SK-N-SH (cell line): ENCODE results near the gene SLC23A3. TPM values are rescaled to one million over a fixed set of nuclear protein-coding genes. Genes with fewer than 3 reads are reported as not detected.

ENCODE experiments used
- CTCF ChIA-PET: fragments of 300-600, 350-600 bp; formaldehyde crosslinking; extraction: SDS; loops from one replicate; lab custom pipeline; 2021; lab: Yijun Ruan, JAX
- POLR2A ChIA-PET: fragments of 350-600 bp; sonication (Branson Sonifier 250); formaldehyde crosslinking; extraction: SDS; loops from one replicate; lab custom pipeline; 2020; ENCODE audit warnings: antibody characterized with exemption, inconsistent platforms; lab: Yijun Ruan, JAX
- DNase-seq: peaks from one replicate; pipeline ENCODE4 v3.0.0; 2012
- H2AFZ ChIP-seq: fragments of 200-600 bp; sonication (generic); 2 replicates; pipeline ENCODE4 v1.8.1; 2016; ENCODE audit warnings: antibody characterized with exemption, mild to moderate bottlenecking, low read depth
- H3F3A ChIP-seq: fragments of 200-600 bp; sonication (generic); replicated peaks from 2 replicates; pipeline ENCODE3; 2016; ENCODE audit warnings: antibody characterized with exemption, mild to moderate bottlenecking; ENCODE audit not compliant: insufficient read depth
- H3K27ac ChIP-seq, 2 experiments: fragments of 200-500 bp in 1 of 2; fragments of 200-600 bp in 1 of 2; sonication (Bioruptor generic) in 1 of 2; sonication (generic), shearing (Covaris generic) in 1 of 2; 2 replicates each; pipeline versions ENCODE4 v1.5.1 to v1.6.1; 2014 to 2016; ENCODE audit warnings: low read depth in 2 of 2, inconsistent platforms in 1 of 2, low read length in 1 of 2, mild to moderate bottlenecking in 1 of 2, mixed read lengths in 1 of 2
- H3K27me3 ChIP-seq: fragments of 200-600 bp; sonication (generic), shearing (Covaris generic); 2 replicates; pipeline ENCODE4 v1.6.1; 2016; ENCODE audit warnings: mixed run types; ENCODE audit not compliant: insufficient read depth
- H3K36me3 ChIP-seq, 2 experiments: fragments of 200-500 bp in 1 of 2; fragments of 200-600 bp in 1 of 2; sonication (Bioruptor generic) in 1 of 2; sonication (generic) in 1 of 2; replicated peaks in 1 of 2; 2 replicates each; pipeline versions ENCODE3 to v1.5.1; 2014 to 2016; ENCODE audit warnings: low read length in 1 of 2, mild to moderate bottlenecking in 1 of 2; ENCODE audit not compliant: insufficient read depth in 2 of 2, control insufficient read depth in 1 of 2
- H3K4me1 ChIP-seq, 2 experiments: fragments of 200-500 bp in 1 of 2; fragments of 200-600 bp in 1 of 2; sonication (Bioruptor generic) in 1 of 2; sonication (generic), shearing (Covaris generic) in 1 of 2; 2 replicates each; pipeline versions ENCODE4 v1.5.1 to v1.6.1; 2014 to 2016; ENCODE audit warnings: low read depth in 1 of 2, low read length in 1 of 2, mixed run types in 1 of 2; ENCODE audit not compliant: insufficient read depth in 2 of 2, control insufficient read depth in 1 of 2
- H3K4me2 ChIP-seq: fragments of 200-600 bp; sonication (generic), shearing (Covaris generic); 2 replicates; pipeline ENCODE4 v1.6.1; 2017; ENCODE audit warnings: mixed run types
- H3K4me3 ChIP-seq, 2 experiments: fragments of 200-500 bp in 1 of 2; fragments of 200-600 bp in 1 of 2; sonication (Bioruptor generic) in 1 of 2; sonication (generic), shearing (Covaris generic) in 1 of 2; 2 replicates each; pipeline versions ENCODE4 v1.5.1 to v1.8.1; 2014 to 2016; ENCODE audit warnings: low read depth in 2 of 2, inconsistent platforms in 1 of 2, low read length in 1 of 2, mild to moderate bottlenecking in 1 of 2, mixed read lengths in 1 of 2, moderate library complexity in 1 of 2
- H3K79me2 ChIP-seq: fragments of 200-600 bp; sonication (generic); 2 replicates; pipeline ENCODE4 v1.8.1; 2017; ENCODE audit warnings: mild to moderate bottlenecking; ENCODE audit not compliant: insufficient read depth
- H3K9ac ChIP-seq: fragments of 200-600 bp; sonication (generic); 2 replicates; pipeline ENCODE4 v1.6.1; 2017; ENCODE audit warnings: mixed run types
- H3K9me2 ChIP-seq: fragments of 200-600 bp; sonication (generic); 2 replicates; pipeline ENCODE4 v1.6.1; 2017; ENCODE audit warnings: mixed run types
- H3K9me3 ChIP-seq: fragments of 200-600 bp; sonication (generic); 2 replicates; pipeline ENCODE4 v1.6.1; 2017; ENCODE audit warnings: mixed run types, mild to moderate bottlenecking, moderate library complexity
- H4K20me1 ChIP-seq: fragments of 200-600 bp; sonication (generic); 2 replicates; pipeline ENCODE4 v1.6.1; 2017; ENCODE audit warnings: mild to moderate bottlenecking, mixed run types; ENCODE audit not compliant: insufficient read depth
- CHD2 ChIP-seq: fragments of 150-350 bp; IDR thresholded peaks from 2 replicates; pipeline ENCODE4 v1.6.1; 2018; ENCODE audit warnings: low read length; ENCODE audit not compliant: partially characterized antibody
- EZH2phosphoT487 ChIP-seq: fragments of 200-600 bp; sonication (generic); IDR thresholded peaks from 2 replicates; pipeline ENCODE4 v1.6.1; 2017; ENCODE audit warnings: low read depth, mixed run types, mild to moderate bottlenecking, antibody characterized with exemption, moderate library complexity, borderline replicate concordance
- FOSL2 ChIP-seq: IDR thresholded peaks from 2 replicates; pipeline ENCODE4 v1.4.0; 2012; ENCODE audit warnings: low read depth, mild to moderate bottlenecking, moderate library complexity, borderline replicate concordance
- FOXJ3 ChIP-seq: sonication (generic); formaldehyde crosslinking; IDR thresholded peaks from 2 replicates; pipeline ENCODE4 v1.5.1; 2020; ENCODE audit warnings: mild to moderate bottlenecking, missing genetic modification reagents
- GABPA ChIP-seq: IDR thresholded peaks from 2 replicates; pipeline ENCODE4 v1.4.0; 2012; ENCODE audit warnings: low read depth, mild to moderate bottlenecking
- JUND ChIP-seq: IDR thresholded peaks from 2 replicates; pipeline ENCODE4 v1.4.0; 2012
- MEF2A ChIP-seq: IDR thresholded peaks from 2 replicates; pipeline ENCODE4 v1.4.0; 2012; ENCODE audit warnings: low read depth, borderline replicate concordance
- MXI1 ChIP-seq: IDR thresholded peaks from 2 replicates; pipeline ENCODE4 v1.6.1; 2012; ENCODE audit warnings: mild to moderate bottlenecking, low read depth, low read length, improper control_type of control experiment
- NFIC ChIP-seq: IDR thresholded peaks from 2 replicates; pipeline ENCODE4 v1.4.0; 2012; ENCODE audit warnings: borderline replicate concordance
- POLR2AphosphoS5 ChIP-seq: IDR thresholded peaks from 2 replicates; pipeline ENCODE4 v1.6.1; 2012; ENCODE audit warnings: low read depth, low read length
- SIN3A ChIP-seq: IDR thresholded peaks from 2 replicates; pipeline ENCODE4 v1.6.1; 2012; ENCODE audit warnings: low read depth, mild to moderate bottlenecking, low read length, moderate library complexity, borderline replicate concordance
- TAF1 ChIP-seq: IDR thresholded peaks from 2 replicates; pipeline ENCODE4 v1.6.1; 2012; ENCODE audit warnings: low read depth, mild to moderate bottlenecking, low read length, moderate library complexity, borderline replicate concordance
- TCF12 ChIP-seq: IDR thresholded peaks from 2 replicates; pipeline ENCODE4 v1.4.0; 2012
- TEAD4 ChIP-seq: IDR thresholded peaks from 2 replicates; pipeline ENCODE4 v1.4.0; 2012; ENCODE audit warnings: mild to moderate bottlenecking, borderline replicate concordance; ENCODE audit not compliant: insufficient read depth
- WGBS: methylation state at CpG from one replicate; pipeline ENCODE4 v1.1.6; 2017; ENCODE audit warnings: low lambda C conversion rate; 5-methylcytosine and 5-hydroxymethylcytosine counted together
- polyA plus RNA-seq, 3 experiments: library from polyadenylated mRNA; depleted of rRNA; stranded (reverse); fragments of >200 nt; gene quantifications; 2 replicates each; pipeline ENCODE4 v1.2.3, GENCODE V29; 2012
- TF ChIP-seq, protein P1 (sequence below): IDR thresholded peaks from 2 replicates; pipeline ENCODE4 v1.4.0; 2012; ENCODE audit warnings: low read depth, borderline replicate concordance
- TF ChIP-seq, protein P2 (sequence below): fragments of 200-600 bp; sonication (generic); IDR thresholded peaks from 2 replicates; pipeline ENCODE4 v1.6.1; 2017; ENCODE audit warnings: antibody characterized with exemption, mild to moderate bottlenecking, moderate library complexity
- TF ChIP-seq, protein P3 (sequence below): fragments of 150-350 bp; IDR thresholded peaks from 2 replicates; pipeline ENCODE4 v1.6.1; 2017; ENCODE audit warnings: antibody characterized with exemption, low read length, low read depth, borderline replicate concordance
- TF ChIP-seq, protein P4 (sequence below): fragments of 150-350 bp; IDR thresholded peaks from 2 replicates; pipeline ENCODE4 v1.6.1; 2016; ENCODE audit warnings: mild to moderate bottlenecking, low read depth, low read length
- TF ChIP-seq, protein P5 (sequence below): IDR thresholded peaks from 2 replicates; pipeline ENCODE4 v1.4.0; 2012; ENCODE audit warnings: low read depth

The SLC23A3 gene
- polyA plus RNA-seq, 1 of the 3 experiments (the other 2 are of a cell fraction) = 2.1 TPM

DNA sequence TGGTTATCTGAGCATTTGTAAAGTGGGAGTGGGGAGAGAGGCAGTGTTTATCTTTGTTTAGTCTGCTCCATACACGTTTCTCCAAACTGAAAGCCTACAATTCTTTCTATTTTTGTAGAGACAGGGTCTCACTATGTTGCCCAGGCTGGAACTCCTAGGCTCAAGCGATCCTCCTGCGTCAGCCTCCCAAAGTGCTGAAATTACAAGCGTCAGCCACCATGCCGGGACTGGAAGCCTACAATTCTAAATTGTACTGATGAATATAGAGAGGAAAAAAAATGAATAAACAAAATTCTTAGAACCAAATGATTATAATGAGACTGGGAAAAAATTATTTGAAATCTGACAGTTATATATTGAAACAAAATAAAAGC, 35.3 kb upstream of the SLC23A3 start:
- Histone ChIP-seq H3K4me1 (peaks cover 13 to 20% of the 10 kb centered on the region in 2 experiments; a peak in 3 of 4 replicates), H3K4me3 (no peak overlapping the region), H3K27ac (no peak overlapping the region), H3K36me3 (peaks cover 9 to 20% of the 10 kb centered on the region in 2 experiments), H3K27me3 (no peaks in the 10 kb centered on the region), H2AFZ (no peak overlapping the region), H3F3A (peaks cover 15% of the 10 kb centered on the region), H3K79me2 (no peaks in the 10 kb centered on the region), H3K9me2 (no peaks in the 10 kb centered on the region), H4K20me1 (no peaks in the 10 kb centered on the region), H3K4me2 (no peak overlapping the region), H3K9me3 (no peaks in the 10 kb centered on the region), H3K9ac (no peak overlapping the region)
- no peak for TF ChIP-seq NFIC
- no peak for TF ChIP-seq TEAD4
- no peak for TF ChIP-seq MXI1
- TF ChIP-seq, protein P1, sequence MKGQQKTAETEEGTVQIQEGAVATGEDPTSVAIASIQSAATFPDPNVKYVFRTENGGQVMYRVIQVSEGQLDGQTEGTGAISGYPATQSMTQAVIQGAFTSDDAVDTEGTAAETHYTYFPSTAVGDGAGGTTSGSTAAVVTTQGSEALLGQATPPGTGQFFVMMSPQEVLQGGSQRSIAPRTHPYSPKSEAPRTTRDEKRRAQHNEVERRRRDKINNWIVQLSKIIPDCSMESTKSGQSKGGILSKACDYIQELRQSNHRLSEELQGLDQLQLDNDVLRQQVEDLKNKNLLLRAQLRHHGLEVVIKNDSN = no peak
- ChIA-PET CTCF (interaction anchor here (1.0 to 1.7 kb wide), 2 partner anchors 46 to 50 kb away, joined by 3 to 5 read pairs; no protein-coding TSS in a partner anchor), POLR2A (interaction anchor here (4.6 kb wide), 1 partner anchor 12 kb away, joined by 52 read pairs; the partner anchor contains the start of gene ABCB6)
- DNase-seq = no peak
- whole genome bisulfite sequencing = 88% methylated on average over 5 of the region's 5 CpGs

DNA sequence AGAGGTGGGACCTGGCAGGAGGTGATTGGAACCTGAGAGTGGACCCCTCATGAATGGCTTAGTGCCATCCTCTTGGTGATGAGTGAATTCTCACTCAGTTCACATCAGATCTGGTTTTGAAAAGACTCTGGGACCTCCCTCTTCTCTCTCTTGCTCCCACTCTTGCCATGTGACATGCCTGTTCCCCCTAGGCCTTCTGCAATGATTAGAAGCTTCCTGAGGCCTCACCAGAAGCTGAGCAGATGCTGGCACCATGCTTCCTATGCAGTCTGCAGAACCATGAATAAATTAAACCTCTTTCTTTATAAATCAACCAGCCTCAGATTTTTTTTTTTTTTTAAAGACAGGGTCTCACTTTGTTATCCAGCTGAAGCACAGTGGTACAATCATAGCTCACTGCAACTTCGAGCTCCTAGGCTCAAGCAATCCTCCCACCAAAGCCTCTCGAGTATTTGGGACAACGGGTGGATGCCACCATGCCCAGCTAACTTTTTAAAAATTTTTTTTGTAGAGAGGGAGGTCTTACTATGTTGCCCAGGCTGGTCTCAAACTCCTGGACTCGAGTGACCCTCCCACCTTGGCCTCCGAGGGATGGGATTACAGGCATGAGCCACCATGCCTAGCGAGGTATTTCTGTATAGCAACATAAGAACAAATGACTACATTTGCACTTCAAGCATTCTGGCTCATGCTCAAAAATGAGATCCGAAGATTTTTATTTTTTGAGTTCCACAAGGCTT, 34.8 kb upstream of the SLC23A3 start:
- WGBS = 70% methylated on average over 7 of the region's 7 CpGs
- Histone ChIP-seq H3K9ac (no peak overlapping the region), H3K4me2 (no peak overlapping the region), H3K36me3 (peaks cover 9 to 14% of the 10 kb centered on the region in 2 experiments), H3K27me3 (no peaks in the 10 kb centered on the region), H3K4me1 (peaks cover 13 to 20% of the 10 kb centered on the region in 2 experiments; a peak in 3 of 4 replicates), H3K79me2 (no peaks in the 10 kb centered on the region), H3K9me3 (no peaks in the 10 kb centered on the region), H3K4me3 (no peak overlapping the region), H3K9me2 (no peaks in the 10 kb centered on the region), H3K27ac (no peak overlapping the region), H2AFZ (no peak overlapping the region), H3F3A (peaks cover 15% of the 10 kb centered on the region), H4K20me1 (no peaks in the 10 kb centered on the region)
- DNase-seq = no peak
- POLR2A ChIA-PET = no interaction called here
- CTCF ChIA-PET = interaction anchor here (0.7 to 1.0 kb wide), 3 partner anchors 41 to 50 kb away, joined by 3 read pairs; partner anchors contain the start of genes GLB1L, NHEJ1 and STK16
- TF ChIP-seq TAF1 = no peak
- no peak for TF ChIP-seq POLR2AphosphoS5
- no peak for TF ChIP-seq FOSL2
- TF ChIP-seq, protein P2, sequence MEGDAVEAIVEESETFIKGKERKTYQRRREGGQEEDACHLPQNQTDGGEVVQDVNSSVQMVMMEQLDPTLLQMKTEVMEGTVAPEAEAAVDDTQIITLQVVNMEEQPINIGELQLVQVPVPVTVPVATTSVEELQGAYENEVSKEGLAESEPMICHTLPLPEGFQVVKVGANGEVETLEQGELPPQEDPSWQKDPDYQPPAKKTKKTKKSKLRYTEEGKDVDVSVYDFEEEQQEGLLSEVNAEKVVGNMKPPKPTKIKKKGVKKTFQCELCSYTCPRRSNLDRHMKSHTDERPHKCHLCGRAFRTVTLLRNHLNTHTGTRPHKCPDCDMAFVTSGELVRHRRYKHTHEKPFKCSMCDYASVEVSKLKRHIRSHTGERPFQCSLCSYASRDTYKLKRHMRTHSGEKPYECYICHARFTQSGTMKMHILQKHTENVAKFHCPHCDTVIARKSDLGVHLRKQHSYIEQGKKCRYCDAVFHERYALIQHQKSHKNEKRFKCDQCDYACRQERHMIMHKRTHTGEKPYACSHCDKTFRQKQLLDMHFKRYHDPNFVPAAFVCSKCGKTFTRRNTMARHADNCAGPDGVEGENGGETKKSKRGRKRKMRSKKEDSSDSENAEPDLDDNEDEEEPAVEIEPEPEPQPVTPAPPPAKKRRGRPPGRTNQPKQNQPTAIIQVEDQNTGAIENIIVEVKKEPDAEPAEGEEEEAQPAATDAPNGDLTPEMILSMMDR = no peak
- no peak for TF ChIP-seq SIN3A
- no peak for TF ChIP-seq JUND
- TF ChIP-seq, protein P3, sequence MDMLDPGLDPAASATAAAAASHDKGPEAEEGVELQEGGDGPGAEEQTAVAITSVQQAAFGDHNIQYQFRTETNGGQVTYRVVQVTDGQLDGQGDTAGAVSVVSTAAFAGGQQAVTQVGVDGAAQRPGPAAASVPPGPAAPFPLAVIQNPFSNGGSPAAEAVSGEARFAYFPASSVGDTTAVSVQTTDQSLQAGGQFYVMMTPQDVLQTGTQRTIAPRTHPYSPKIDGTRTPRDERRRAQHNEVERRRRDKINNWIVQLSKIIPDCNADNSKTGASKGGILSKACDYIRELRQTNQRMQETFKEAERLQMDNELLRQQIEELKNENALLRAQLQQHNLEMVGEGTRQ = no peak
- TF ChIP-seq, protein P4, sequence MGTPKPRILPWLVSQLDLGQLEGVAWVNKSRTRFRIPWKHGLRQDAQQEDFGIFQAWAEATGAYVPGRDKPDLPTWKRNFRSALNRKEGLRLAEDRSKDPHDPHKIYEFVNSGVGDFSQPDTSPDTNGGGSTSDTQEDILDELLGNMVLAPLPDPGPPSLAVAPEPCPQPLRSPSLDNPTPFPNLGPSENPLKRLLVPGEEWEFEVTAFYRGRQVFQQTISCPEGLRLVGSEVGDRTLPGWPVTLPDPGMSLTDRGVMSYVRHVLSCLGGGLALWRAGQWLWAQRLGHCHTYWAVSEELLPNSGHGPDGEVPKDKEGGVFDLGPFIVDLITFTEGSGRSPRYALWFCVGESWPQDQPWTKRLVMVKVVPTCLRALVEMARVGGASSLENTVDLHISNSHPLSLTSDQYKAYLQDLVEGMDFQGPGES = no peak
- no peak for TF ChIP-seq TCF12
- no peak for TF ChIP-seq FOXJ3 (CRISPR knock-in tag)
- TF ChIP-seq, protein P5, sequence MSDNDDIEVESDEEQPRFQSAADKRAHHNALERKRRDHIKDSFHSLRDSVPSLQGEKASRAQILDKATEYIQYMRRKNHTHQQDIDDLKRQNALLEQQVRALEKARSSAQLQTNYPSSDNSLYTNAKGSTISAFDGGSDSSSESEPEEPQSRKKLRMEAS = no peak
- no peak for TF ChIP-seq EZH2phosphoT487
- TF ChIP-seq CHD2 = no peak
- TF ChIP-seq, protein P1 = no peak
- no peak for TF ChIP-seq MEF2A
- TF ChIP-seq GABPA = no peak
